ENCODE data around the gene RASGRP4.
"Not testable (repeated sequence)": the region's sequence is repeated elsewhere in the genome, so short reads cannot be mapped to it uniquely, and the experiment has no call there.

The RASGRP4 gene

GRCh38 chr19:38412961-38413360, 13.1 kb downstream of the RASGRP4 start:
- peak; percentile 82 for DNase-seq

GRCh38 chr19:38412491-38412890, 13.5 kb downstream of the RASGRP4 start:
- DNase-seq: peak; percentile 88

- DNase-seq: not testable (repeated sequence)
Observed at GRCh38 chr19:38411898-38412297, 14.1 kb downstream of the RASGRP4 start.

- DNase-seq: no peak
Observed at GRCh38 chr19:38411041-38411712, 14.8 kb downstream of the RASGRP4 start.

GRCh38 chr19:38410407-38410806, 15.6 kb downstream of the RASGRP4 start:
- DNase-seq: not testable (repeated sequence)

GRCh38 chr19:38409631-38410133, 16.3 kb downstream of the RASGRP4 start:
- no peak for DNase-seq

GRCh38 chr19:38405276-38405675, 20.7 kb downstream of the RASGRP4 start:
- no peak for DNase-seq

GRCh38 chr19:38404858-38405257, 21.2 kb downstream of the RASGRP4 start:
- DNase-seq: no peak

GRCh38 chr19:38402967-38403674, 22.9 kb downstream of the RASGRP4 start, which contains the start of gene FAM98C:
Gene FAM98C, plus strand, starts transcription at chr19:38403093. Its CDS starts 61 bp downstream, at chr19:38403154.
- peak; percentile 99 for DNase-seq

- no peak for DNase-seq
Observed at GRCh38 chr19:38402623-38402966, 23.4 kb downstream of the RASGRP4 start.

- no peak for DNase-seq
Observed at GRCh38 chr19:38401148-38401547, 24.9 kb downstream of the RASGRP4 start.

GRCh38 chr19:38400361-38400760, 25.7 kb downstream of the RASGRP4 start:
- no peak for DNase-seq

- DNase-seq: no peak
Observed at GRCh38 chr19:38399537-38399936, 26.5 kb downstream of the RASGRP4 start.

GRCh38 chr19:38399081-38399480, 26.9 kb downstream of the RASGRP4 start:
- no peak for DNase-seq

- no peak for DNase-seq
Observed at GRCh38 chr19:38395381-38396114, 30.5 kb downstream of the RASGRP4 start.

GRCh38 chr19:38394488-38394887, 31.5 kb downstream of the RASGRP4 start:
- peak; percentile 91 for DNase-seq

- DNase-seq: no peak
Observed at GRCh38 chr19:38392707-38393308, 33.2 kb downstream of the RASGRP4 start.

GRCh38 chr19:38391911-38392464, 34.0 kb downstream of the RASGRP4 start:
- DNase-seq: no peak

GRCh38 chr19:38389957-38390924, 35.8 kb downstream of the RASGRP4 start:
- DNase-seq: no peak

GRCh38 chr19:38389101-38389925, 36.7 kb downstream of the RASGRP4 start:
- DNase-seq: peak; percentile 43
